HG03159 (cell line): ENCODE results near the gene SRRD.

Experiments used
- ATAC-seq: cut with Tn5 transposase; IDR thresholded peaks from one replicate; pipeline ENCODE4 v1.9.1; 2021; ENCODE audit warnings: mild to moderate bottlenecking, moderate library complexity; ENCODE audit not compliant: unreplicated experiment

The SRRD gene

GRCh38 chr22:26452236-26453016 is 31.3 kb upstream of the SRRD start:
- ATAC-seq = no peak

DNA sequence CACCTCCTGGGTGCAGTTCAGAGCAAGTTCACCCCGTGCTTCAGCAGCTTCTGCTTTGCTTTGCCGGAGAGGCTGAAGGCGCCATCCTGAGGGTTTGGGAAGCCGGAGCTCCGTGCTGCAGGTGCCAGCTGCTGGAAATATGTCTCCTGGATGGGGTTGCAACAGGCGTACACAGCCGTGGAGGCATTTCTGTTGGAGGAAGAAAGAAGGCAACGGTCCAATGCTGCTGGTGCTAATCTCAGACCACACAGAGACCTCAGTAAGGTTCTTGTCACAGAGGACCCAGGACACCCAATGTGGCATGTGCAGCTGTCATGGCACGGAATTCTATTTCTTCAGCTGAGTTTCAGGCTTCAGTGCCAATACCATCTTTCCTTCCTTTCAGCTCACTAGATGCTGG is 30.5 kb upstream of the SRRD start:
- ATAC-seq = no peak

DNA sequence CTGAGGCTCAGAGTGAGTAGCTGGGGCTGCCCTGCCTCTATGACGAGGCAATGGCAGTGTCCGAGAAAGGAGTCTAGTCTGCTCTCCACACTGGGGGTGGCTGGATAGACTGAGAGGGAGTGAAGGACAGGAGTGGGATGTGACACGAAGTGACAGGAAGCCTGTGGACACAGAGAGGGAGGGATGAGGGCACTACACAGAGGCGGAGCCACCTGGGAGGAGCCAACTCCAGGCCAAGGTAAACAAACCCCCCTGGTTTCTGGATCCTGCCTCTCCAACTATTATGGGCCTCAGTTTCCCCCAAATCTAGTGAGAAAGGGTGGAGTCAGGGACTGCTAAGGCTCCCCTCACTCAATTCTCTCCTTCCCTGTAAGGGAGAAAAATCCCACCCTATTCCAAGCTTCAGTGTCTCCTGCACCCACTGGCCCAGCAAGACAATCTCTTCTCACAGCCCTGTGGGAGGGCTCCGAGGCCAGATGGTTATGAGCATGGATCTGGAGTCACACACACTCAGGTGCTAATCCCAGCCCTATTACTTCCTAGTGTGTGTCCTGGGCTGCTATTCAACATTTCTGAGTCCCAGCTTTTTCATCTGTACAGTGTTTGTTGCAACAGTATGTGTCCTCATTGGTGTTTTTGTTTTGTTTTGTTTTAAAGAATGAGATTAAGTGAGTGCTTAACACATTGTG is 29.7 kb upstream of the SRRD start:
- ATAC-seq = no peak

GRCh38 chr22:26457661-26458272 is 25.9 kb upstream of the SRRD start:
- ATAC-seq = no peak

DNA sequence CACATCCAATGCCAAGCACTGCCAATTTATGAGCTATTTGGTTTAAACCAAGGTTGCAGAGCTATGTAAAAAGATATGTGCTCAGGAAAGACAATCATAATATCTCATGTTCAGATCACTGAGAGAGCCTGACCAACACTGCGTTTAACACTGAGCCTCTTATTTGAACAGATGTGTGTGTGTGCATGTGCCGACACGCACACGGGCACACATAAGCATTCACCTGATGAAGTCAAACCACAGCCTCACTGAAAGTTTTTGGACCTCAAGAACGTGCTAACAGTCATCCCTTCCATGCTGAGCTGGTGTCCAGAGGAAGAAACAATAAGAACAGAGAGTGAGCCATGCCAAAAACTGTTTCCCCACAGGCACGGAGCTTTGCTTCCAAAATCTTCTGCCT is 23.5 kb upstream of the SRRD start:
- no peak for ATAC-seq

DNA sequence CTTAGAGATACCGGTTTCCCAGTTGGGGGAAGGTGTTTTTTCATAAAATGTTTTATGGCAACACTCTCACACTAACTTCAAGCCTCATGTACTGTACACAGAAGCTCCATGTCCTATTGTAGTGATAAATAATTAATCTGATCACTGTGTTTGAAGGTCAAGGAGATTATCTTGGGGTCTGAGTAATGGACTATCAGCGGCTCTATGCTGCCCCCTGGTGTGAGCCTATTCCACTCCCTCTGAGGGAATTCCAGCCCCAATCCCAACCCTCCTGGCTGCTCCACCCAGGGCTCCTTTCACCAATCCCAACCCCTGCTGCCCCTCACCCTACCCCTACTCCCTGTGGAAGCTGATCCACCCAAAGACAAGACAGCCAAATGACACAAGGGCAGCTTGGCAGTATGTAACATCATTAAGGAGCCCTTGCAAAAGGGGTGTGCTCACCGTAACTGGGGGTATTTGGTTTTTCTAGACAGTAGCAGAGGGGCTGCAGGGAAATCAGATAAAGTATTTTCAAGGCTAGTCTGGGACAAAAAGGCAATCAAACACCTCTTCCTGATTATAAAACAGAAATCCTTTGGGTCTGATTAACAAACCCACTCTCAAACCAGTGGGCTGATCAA is 22.4 kb upstream of the SRRD start:
- no peak for ATAC-seq

- no peak for ATAC-seq
Observed at GRCh38 chr22:26462051-26462450, 21.6 kb upstream of the SRRD start.

DNA sequence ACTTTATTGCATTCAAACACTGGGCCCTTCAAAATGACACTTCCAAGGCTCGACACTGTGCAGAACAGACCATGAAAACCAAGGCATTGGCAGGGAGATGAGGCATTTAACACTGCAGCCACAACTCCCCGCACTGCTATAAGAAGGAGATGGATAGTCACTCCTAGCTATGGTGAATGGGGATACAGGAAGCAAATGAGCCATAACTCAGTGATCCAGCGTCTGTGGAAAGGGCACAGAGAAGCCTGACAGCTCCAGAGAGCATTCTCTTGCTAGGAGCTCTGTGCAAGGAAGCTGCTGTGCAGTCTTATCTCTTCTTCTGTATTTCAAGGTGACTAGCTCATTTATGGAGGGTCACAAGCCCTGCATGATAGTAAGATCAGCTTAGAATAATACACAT is 21.0 kb upstream of the SRRD start:
- no peak for ATAC-seq

DNA sequence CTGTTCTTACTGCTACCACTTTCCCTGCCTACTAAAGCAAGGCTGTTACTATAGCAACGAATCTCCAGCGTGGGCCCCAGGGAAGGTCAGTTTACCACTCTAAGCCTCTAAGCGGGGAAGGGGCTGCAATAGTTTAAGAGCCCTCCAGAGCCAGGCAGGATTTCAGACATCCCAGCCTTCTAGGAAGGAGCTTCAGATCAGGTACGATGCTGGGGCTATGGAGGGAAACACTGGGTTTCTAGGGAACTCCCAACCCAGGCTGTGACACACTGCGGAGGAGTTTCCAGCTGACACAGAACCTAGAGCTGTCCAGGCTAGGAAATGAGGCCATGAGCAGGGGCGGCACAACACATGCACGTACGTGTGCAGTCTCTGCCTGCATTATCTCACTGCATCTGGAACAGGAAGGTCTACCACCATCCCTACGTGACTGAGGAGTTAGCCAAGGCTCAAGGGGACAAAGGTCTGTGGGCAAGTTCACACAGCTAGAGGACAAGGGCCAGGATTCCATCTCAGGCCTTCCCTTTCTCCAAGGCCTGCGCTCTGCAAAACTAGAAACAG is 20.5 kb upstream of the SRRD start:
- no peak for ATAC-seq

DNA sequence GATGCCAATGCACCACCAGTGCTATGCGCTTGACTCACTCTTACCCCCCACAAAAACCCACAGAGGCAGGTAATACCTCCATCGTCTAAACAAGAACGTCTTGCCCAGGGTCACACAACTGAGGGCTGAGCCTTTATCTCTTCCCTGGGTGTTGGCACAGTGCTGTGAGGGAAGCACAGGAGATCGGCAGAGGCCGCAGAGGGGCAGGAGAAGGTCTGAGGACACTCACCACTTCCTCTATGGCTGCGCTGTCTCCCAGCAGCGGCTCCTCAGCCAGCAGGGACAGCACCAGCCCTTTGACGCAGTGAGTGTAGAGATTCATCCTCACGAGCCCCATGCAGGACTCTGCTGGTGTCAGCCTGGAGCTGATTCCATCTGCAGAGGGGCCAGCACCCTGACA is 20.0 kb upstream of the SRRD start:
- ATAC-seq = no peak

GRCh38 chr22:26464312-26464711 is 19.4 kb upstream of the SRRD start:
- ATAC-seq = no peak

- ATAC-seq = no peak
Observed at GRCh38 chr22:26466196-26466595, 17.5 kb upstream of the SRRD start.

DNA sequence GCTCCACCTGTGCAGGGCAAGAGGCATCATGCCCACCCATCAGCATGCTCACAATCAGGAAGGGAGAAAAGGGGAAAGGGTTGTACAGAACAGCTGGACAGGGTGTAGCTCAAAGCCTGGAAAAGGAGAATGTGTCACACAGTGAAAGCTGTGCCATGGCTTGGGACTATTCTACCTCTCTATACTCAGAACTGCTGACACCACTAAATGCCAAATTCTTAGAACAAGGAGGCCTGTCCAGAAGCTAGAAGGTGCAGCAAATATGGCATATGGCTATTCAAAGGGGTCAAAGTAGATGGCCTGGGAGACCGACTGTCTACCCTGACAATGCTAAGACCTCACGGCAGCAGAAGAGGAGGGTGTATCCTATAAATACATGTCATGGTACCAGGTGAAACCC is 12.9 kb upstream of the SRRD start:
- ATAC-seq = no peak

- no peak for ATAC-seq
Observed at GRCh38 chr22:26471522-26471921, 12.2 kb upstream of the SRRD start.

DNA sequence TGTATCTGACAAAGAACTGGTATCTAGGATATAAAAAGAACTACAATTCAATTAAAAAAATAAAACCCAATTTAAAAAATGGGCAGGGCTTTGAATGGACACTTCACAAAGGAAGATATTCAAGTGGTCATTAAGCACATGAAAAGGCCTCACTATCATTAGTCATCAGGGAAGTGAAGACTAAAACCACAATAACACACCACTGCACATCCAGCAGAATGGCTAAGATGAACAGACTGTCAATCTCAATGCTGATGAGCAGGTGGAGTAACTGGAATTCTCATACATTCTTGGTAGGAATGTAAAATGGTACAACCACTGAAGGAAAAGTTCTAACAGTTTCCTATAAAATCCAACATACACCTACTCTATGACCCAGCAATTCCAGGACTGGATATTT is 9.0 kb upstream of the SRRD start:
- no peak for ATAC-seq

- no peak for ATAC-seq
Observed at GRCh38 chr22:26476705-26477340, 6.9 kb upstream of the SRRD start.

DNA sequence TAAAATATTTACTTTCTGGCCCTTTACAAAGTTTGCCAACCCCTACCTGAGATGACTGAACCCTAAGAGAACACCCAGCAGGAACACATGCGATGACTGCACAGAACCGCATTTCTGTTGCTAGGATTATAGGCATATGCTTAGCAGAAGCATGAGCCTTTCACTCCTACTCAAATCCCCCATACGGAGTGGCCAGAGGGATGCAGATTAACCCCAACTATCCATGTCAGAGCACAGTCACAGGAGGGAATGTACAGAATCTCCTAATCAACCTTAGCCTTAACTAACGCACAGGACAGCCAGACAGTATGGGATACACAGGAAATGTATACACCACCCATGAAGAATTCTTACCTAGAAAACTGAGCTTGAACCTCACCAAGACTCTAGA is 6.3 kb upstream of the SRRD start:
- no peak for ATAC-seq

- no peak for ATAC-seq
Observed at GRCh38 chr22:26479043-26479791, 4.5 kb upstream of the SRRD start.

DNA sequence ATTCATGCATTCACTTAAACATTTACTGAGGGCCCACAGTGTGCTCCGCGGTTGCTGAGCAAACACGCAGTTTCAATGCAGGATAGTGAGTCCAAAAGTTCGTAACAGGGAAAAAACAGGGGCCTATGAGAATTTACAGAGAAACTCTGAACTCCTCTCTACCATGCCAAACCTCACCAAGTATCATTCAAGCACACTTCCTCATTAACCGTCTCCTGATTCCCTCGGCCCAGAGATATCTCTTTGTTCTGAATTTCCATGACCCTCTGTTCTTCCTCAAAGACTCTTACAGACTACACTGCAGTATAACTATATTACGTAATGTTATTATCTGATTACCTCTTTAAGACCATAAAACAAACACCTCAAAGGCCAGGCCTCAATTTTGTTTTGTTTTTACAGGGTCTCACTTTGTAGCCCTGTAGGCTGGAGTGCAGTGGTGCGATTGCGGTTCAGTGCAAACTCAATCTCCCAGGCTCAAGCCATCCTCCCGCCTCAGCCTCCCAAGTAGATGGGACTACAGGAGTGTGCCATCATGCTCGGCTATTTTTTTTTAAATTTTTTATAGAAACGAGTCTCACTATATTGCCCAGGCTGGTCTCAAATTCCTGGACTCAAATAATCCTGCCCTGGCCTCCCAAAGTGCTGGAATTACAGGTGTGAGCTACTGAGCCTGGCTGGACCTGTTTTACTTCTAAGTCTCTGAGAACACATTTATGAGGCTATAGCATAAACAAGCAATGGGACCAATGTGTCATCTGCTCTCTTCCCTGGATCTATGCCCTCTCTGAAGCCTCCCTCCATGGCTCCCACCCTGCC is 3.7 kb upstream of the SRRD start:
- ATAC-seq = no peak

GRCh38 chr22:26480611-26480932 is 3.1 kb upstream of the SRRD start:
- ATAC-seq = no peak
